IPS-11a (cell line): ENCODE results near the gene ZNF738.

Source experiments
- H3K4me3 ChIP-seq: one replicate; pipeline ENCODE4 v1.5.1; 2013; ENCODE audit warnings: low read depth, low read length, control low read depth

Gene ZNF738

GRCh38 chr19:21422244-21422643 lies 63.4 kb downstream of the ZNF738 start:
- H3K4me3 ChIP-seq, result no peak overlapping the region

- H3K4me3 ChIP-seq, result no peak overlapping the region
Observed at GRCh38 chr19:21423057-21424041, 64.5 kb downstream of the ZNF738 start.
